GM12864 (cell line): ENCODE data around the gene ZFHX3.

ENCODE experiments used
- DNase-seq: peaks from one replicate; pipeline ENCODE4 v3.0.0-alpha.2; 2011; ENCODE audit warnings: low read depth
- H3K4me3 ChIP-seq: 2 replicates; pipeline ENCODE4 v1.5.1; 2011; ENCODE audit warnings: mild to moderate bottlenecking, low read depth, low read length, control low read depth
- TF ChIP-seq, protein P1 (sequence below): IDR thresholded peaks from 2 replicates; pipeline ENCODE4 v1.5.1; 2011; ENCODE audit warnings: low read depth, mild to moderate bottlenecking, moderate library complexity, low read length, control low read depth, inconsistent platforms; ENCODE audit errors: missing control alignments

Gene ZFHX3

DNA sequence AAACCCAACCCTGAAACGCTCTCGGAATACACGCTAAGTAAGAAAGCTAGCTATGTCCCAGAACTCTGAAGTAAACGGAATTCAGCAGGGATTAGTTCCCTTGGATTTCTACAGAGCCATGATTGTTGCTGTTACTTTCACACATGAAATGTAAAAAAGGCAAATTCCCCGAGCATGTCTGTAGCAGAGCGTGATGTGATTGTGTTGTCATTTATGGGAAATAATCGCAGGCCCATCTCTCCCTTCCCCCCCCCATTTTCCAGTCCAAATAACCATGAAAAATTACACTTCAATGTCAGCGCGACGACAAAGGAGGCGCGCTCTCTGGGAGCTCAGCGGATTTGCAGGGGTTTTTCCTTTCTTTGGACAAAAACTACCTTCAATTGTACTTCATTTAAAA lies 209.0 kb downstream of the ZFHX3 start:
- H3K4me3 ChIP-seq: no peak overlapping the region
- TF ChIP-seq, protein P1, sequence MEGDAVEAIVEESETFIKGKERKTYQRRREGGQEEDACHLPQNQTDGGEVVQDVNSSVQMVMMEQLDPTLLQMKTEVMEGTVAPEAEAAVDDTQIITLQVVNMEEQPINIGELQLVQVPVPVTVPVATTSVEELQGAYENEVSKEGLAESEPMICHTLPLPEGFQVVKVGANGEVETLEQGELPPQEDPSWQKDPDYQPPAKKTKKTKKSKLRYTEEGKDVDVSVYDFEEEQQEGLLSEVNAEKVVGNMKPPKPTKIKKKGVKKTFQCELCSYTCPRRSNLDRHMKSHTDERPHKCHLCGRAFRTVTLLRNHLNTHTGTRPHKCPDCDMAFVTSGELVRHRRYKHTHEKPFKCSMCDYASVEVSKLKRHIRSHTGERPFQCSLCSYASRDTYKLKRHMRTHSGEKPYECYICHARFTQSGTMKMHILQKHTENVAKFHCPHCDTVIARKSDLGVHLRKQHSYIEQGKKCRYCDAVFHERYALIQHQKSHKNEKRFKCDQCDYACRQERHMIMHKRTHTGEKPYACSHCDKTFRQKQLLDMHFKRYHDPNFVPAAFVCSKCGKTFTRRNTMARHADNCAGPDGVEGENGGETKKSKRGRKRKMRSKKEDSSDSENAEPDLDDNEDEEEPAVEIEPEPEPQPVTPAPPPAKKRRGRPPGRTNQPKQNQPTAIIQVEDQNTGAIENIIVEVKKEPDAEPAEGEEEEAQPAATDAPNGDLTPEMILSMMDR: no peak
- DNase-seq: no peak

DNA sequence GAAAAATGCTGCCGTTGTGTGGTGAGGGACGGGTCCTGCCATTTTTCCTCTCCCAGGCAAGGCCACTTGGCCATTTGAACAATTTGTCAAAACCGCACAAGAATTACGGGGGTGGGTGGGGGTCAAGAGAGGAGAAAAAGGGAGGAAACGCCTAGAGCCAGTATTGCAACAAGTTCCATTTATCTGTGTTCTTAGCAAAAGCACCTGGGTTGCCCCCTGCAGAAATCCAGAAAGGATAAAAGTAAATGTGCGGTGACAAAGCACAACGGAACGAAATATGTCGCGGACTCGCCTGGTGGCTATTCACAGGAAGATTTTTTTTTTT lies 209.4 kb downstream of the ZFHX3 start:
- TF ChIP-seq, protein P1: no peak
- no peak for DNase-seq

GRCh38 chr16:72837846-72838585 lies 209.9 kb downstream of the ZFHX3 start:
- TF ChIP-seq, protein P1: no peak
- no peak overlapping the region for H3K4me3 ChIP-seq
- no peak for DNase-seq

More for the DNA sequence above, 209.4 kb downstream of the ZFHX3 start:
- no peak overlapping the region for H3K4me3 ChIP-seq

- DNase-seq: no peak
- TF ChIP-seq, protein P1: no peak
- H3K4me3 ChIP-seq: no peak overlapping the region
These were observed 210.9 kb downstream of the ZFHX3 start for GRCh38 chr16:72836985-72837384.

- H3K4me3 ChIP-seq: no peak overlapping the region
- DNase-seq: no peak
- TF ChIP-seq, protein P1: no peak
These were observed 211.7 kb downstream of the ZFHX3 start for GRCh38 chr16:72836181-72836580.

- TF ChIP-seq, protein P1: no peak
- H3K4me3 ChIP-seq: no peak overlapping the region
- DNase-seq: no peak
These were observed 212.8 kb downstream of the ZFHX3 start for GRCh38 chr16:72835086-72835485.

DNA sequence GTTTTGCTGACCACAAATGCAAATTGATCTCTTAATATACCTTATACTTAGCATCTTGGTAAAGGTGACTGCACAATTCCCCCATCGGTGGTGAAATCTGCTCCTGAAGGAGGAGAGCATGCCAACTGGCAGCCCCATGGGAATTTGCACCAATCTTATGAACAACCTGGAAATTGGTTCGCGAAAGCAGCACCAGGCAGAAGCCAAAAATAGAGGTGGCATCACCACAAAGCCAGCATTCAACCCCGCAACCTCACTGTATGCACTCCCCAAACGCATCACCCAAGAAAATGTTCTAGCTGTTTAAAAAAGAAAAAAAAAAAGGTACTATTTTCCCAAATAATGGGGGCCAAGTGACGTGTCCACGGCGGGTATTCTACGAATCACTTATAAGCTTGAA lies 213.4 kb downstream of the ZFHX3 start:
- H3K4me3 ChIP-seq: no peak overlapping the region
- TF ChIP-seq, protein P1: no peak
- no peak for DNase-seq
